Umbilical cord (tissue), 2 donors: ENCODE measurements around the gene LY6G6F. TPM values are rescaled to one million over a fixed set of nuclear protein-coding genes. Genes with fewer than 3 reads are reported as not detected.

Experiments
- DNase-seq: peaks from one replicate; pipeline ENCODE4 v3.0.0-alpha.2; 2015; ENCODE audit warnings: low spot score
- total RNA-seq: library from RNA; depleted of rRNA; stranded (reverse); fragments of >200 nt; gene quantifications from one replicate; pipeline ENCODE4 v1.2.3, GENCODE V29; 2014; ENCODE audit warnings: low replicate concordance; ENCODE audit not compliant: insufficient read depth

The LY6G6F gene, protein sequence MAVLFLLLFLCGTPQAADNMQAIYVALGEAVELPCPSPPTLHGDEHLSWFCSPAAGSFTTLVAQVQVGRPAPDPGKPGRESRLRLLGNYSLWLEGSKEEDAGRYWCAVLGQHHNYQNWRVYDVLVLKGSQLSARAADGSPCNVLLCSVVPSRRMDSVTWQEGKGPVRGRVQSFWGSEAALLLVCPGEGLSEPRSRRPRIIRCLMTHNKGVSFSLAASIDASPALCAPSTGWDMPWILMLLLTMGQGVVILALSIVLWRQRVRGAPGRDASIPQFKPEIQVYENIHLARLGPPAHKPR
- total RNA-seq, result not detected

DNA sequence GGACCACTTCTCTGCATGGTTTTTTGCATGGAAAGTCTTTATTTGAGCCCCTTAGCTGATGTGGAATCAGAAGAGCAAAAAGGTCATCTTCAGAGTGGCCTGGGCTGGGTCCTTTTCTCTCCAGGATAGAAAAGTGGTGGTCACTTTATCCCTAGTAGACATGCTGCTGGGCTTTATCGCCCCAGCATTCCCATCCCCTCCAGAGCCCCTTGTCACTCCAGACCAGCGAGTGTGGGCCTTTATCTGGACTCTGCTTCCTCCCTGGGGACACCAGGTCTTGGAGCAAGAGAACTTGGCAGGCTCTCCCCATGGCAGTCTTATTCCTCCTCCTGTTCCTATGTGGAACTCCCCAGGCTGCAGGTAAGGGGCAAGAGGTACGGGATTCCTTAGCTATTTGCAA lies at the start of gene LY6G6F:
Gene LY6G6F (plus strand): TSS at position 268 of the 400 bp plus-strand sequence. CDS start 41 bp downstream, at position 309.
- no peak for DNase-seq

DNA sequence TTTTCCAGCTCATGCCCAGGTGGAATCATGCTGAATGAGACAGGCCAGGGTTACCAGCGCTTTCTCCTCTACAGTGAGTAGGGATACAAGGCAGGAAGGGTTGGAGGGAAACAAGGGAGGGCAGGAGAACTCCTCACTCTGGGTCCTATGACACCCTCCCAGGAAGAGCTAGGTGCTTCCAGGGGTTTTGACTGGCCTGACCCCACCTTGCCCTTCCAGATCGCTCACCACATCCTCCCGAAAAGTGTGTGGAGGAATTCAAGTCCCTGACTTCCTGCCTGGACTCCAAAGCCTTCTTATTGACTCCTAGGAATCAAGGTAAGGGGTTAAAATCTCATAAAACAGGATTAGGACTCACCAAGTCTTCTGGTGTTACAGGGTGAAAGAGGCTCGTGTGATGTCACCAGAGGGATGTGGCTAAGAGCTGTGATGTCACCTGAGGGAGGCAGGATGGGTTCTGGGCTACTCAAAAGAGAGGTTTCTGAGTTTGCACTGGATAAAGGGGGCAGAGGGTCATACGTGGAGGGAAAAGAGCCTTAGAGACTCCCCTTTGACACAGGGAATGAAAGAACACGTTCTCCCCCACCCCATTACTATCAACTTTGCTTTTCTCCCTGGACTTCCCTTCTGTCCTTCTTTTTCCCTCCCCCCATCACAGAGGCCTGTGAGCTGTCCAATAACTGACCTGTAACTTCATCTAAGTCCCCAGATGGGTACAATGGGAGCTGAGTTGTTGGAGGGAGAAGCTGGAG lies 49.1 kb upstream of the LY6G6F start:
- no peak for DNase-seq

- no peak for DNase-seq
Observed at GRCh38 chr6:31658158-31658688, 48.4 kb upstream of the LY6G6F start.

GRCh38 chr6:31658983-31659648 lies 47.5 kb upstream of the LY6G6F start:
- no peak for DNase-seq

DNA sequence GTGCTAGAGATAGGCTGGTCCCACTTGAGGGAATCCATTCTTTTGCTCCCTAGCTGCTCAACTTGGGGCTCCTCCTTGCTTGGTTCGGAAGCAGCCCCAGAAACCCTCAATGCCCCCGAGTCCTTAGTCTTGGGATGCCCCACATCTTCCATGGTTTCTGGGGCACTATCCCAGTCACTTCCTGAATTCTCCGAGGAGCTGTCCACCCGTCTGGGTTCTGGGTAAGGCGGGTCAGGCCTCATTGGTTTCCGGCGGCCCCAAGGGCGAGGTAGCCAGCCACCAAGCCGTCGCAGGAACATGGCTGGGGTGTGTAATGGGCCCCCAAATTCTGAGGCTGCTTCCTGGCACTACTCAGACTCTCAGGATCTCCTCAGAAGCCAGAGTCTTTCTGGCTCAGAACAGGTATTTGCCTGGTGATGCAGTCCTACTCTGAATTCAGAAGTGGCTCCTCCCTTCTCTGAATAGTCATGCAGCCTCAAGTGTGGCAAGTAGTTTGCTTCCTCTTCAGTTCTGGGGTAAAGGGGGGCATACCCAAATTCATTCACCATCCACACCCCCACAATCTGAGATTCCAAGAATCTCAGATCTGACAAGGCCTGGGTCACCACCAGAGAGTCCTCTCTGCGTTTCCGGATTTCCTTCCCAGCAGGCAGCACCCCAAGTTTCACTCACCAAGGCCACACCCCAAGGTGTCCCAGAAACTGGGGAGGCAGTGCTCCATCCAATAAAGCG lies 46.9 kb upstream of the LY6G6F start:
- DNase-seq, result peak; percentile 35

DNA sequence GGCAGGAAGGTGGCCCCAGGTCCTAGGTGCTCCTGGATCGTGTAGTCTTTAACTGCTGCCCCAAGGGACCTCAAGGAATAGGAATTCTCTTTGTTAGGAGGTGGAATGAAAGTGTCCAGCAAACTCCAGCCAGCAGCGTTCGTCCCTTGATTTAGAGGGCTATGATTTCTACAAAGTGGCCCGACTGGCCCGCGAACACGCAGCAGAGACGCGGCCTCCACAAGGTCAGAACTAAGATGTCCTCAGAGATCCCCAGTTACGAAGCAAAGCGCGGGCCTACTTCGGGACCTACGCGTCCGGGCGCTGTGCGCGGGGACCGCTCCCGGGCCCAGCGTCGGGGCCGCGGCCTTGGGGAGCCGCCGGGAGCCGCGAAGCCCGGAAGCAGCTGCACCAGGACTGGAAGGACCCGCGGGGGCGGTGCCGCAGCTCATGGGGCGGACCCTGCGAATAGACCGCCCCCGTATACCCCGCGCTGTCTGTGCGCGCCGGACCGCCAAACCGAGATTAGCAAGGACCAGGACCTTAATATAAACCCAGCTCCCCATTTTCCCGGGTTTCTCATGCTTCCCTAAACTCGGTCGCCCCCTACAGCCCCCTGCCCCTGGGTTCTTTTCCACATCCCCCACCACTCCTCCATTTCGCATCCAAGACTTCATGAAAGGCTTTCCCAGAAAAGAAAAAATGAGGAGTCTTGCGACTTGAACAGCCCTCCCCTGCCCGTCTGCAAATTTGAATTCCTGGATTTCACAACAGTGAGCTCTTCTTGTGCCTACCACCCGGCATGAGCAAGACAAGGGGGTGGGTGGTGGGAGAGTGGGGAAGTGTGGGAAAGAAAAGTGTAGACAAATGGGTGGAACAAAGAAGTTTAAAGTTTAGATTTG lies 46.0 kb upstream of the LY6G6F start, which contains the start of gene C6orf47:
Gene C6orf47 (minus strand): TSS at position 398 of the 881 bp plus-strand sequence. CDS start 831 bp downstream, outside the sequence.
- peak; percentile 91 for DNase-seq

DNA sequence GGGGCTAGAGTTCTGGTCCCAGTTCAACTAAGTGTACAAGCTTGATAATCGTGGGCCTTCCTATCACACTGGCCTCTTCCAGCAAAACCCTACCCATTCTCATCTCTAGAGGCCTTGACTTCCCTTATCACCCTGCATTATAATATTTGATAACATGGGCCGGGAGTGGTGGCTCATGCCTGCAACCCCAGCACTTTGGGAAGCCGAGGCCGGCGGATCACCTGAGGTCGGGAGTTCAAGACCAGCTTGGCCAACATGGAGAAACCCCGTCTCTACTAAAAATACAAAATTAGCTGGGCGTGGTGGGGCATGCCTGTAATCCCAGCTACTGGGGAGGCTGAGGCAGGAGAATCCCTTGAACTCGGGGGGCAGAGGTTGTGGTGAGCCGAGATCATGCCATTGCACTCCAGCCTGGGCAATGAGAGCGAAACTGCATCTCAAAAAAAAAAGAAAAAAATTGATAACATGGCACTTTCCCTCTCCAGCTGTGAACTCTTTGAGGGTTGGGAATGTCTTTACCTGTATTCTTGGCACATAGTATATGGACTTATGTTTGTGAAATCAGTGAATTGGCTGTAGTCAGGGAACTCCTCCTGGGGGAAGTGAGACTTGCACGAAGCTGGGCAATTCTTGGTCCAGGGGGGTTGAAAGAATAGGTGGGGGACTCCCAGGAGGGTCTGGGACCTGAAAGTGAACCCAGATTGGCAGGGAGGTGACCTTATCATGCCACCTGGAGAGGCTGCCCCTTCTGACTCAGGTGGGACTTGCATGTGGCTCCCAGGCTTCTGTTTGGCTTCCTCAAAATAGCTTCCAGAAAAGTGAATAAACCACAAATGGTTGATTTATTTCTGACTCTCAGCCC lies 45.2 kb upstream of the LY6G6F start:
- DNase-seq, result no peak

- no peak for DNase-seq
Observed at GRCh38 chr6:31662124-31662723, 44.4 kb upstream of the LY6G6F start.

DNA sequence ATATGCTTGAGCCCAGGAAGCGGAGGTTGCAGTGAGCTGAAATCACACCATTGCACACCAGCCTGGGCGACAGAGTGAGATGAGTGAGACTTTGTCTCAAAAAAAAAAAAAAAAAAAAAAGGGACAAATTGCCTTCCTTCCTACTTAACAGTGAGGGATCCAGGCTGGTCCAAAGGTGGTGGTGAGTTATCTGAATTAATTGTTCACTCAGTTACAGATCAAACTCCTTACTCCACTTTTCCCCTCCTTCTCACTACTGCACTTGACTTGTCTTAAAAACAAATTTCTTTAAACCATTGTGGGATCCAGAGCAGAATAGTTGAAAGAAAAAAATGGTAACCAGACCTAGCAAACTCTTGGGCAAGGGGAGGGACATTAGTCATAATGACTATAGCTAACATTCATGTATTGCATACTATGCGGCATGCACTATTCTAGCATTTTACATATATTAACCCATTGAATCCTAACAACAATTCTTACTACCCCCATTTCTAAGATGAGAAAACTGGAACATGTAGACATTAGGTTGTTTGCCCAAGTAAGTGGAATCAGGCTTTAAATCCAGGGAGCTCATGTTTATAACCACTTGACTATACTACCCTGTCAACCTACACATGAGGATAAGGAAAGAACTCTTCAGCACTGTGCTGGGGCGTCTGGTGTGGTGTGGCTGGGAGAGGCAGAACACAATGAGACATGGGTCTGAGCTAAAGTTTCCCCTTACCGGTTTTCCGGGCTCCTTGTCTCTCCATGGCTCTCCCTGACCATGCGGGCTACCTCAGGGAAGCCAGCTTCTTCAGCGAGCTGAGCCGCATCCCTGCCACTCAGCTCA lies 43.3 kb upstream of the LY6G6F start:
- DNase-seq, result no peak

DNA sequence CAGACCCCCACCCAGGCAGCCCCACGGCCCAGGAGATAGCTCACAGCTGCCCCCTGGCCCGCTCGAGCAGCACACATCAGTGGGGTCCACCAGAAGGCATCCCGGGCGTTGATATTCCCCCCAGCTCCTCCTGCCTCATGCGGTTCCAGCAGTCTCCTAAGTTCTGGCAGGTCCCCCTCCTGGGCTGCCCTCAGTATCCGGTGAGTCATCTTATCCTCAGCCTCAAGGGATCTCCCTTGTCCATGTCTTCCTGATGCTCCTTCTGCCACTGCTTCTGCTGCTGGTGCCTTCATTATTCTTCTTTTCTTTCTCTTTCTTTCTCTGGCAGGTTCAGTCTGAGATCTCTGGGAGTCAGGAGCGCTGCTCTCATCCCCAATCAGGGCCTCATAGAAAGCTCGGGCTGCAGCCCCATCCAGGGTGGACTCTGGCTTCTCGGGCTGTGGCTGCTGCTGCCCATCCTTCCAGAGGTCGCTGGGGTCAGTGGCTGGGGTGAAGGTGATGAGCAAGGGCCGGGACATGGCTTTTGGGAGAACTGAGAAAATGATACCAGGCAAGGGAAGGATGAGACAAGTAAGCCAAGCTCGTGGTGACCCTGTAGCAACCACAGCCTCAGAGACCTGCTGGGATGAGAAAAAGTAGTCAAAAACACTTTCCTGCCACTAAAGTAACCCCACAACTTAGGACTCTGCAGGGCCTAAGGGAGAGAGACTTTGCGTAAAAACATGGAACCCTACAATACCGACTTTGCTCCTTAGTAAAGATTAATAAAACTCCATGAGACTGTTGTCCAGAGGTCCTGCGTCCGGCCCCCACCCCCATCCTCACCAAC lies 42.5 kb upstream of the LY6G6F start:
- peak; percentile 46 for DNase-seq

DNA sequence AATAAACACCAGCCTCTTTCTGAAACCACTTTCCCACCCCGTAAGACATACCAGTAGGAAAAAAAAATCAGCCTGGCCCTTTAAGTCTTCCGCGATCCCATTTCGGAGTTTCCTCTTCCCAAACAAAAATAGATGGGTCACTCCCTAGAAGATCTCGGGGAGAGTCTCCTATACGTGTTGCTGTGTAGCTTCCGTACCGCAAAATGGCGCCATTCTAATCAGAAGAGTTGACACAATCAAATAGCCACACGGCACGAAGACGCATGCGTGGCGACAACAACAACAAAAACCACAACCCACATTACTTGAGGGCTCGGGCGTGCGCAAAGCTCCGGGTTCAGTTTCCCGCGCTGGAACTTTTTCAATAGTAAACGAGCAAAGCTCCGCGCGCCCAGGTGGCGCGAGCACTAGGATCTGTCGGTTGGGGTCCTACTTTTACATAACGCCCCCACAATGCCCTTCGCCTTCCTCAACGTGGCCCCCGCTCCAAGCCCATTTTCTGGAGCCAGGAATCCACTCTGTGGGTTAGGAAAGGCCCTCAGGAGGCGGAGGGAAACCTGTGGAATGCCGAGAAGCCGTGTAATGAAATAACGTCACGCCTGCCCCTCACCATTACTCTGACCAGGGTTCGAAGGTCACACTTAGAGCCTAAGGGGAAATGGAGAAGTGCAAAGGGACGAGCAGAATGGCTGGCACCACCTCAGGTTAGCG lies 41.7 kb upstream of the LY6G6F start, which contains the start of gene GPANK1:
Gene GPANK1 (minus strand): TSS at position 208 of the 711 bp plus-strand sequence. CDS start 519 bp downstream, outside the sequence.
- DNase-seq, result peak; percentile 99

- peak; percentile 99 for DNase-seq
Observed at GRCh38 chr6:31665501-31666336, 40.9 kb upstream of the LY6G6F start, which contains the start of gene CSNK2B. Gene CSNK2B, plus strand, starts transcription at chr6:31666080. Its CDS starts 752 bp downstream, at chr6:31666832.

GRCh38 chr6:31666337-31666965 lies 40.2 kb upstream of the LY6G6F start:
- DNase-seq, result peak; percentile 26

- DNase-seq, result no peak
Observed at GRCh38 chr6:31669676-31670075, 37.0 kb upstream of the LY6G6F start, which contains the start of gene LY6G5B. Gene LY6G5B, plus strand, starts transcription at chr6:31669976. Its CDS starts 975 bp downstream, at chr6:31670951.
